ENCODE results near the gene CAB39. TPM values are rescaled to one million over a fixed set of nuclear protein-coding genes. Genes with fewer than 3 reads are reported as not detected.

Gene CAB39
- total and polyA plus RNA-seq, 2 experiments from 2014 or later, result 18.7 to 67.5 TPM

DNA sequence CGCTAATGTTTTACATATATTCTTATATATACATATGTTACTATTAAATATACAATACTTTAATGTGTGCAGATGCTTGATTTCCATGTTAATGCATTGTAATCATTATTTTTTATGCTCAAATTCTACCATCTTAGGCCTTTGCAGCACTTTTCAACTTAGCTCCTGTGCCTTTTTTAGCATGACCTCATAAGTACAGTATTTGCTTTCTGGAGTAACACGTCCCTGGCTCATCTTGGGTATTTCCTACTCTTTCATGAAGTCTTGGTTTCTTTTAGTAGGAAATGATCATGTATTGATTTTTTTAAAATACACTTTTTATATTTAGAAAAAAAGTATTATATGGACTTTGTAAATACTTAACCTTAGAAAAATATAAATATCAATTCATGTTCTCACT is 36.5 kb downstream of the CAB39 start (continued):
- TF ChIP-seq, protein P1, sequence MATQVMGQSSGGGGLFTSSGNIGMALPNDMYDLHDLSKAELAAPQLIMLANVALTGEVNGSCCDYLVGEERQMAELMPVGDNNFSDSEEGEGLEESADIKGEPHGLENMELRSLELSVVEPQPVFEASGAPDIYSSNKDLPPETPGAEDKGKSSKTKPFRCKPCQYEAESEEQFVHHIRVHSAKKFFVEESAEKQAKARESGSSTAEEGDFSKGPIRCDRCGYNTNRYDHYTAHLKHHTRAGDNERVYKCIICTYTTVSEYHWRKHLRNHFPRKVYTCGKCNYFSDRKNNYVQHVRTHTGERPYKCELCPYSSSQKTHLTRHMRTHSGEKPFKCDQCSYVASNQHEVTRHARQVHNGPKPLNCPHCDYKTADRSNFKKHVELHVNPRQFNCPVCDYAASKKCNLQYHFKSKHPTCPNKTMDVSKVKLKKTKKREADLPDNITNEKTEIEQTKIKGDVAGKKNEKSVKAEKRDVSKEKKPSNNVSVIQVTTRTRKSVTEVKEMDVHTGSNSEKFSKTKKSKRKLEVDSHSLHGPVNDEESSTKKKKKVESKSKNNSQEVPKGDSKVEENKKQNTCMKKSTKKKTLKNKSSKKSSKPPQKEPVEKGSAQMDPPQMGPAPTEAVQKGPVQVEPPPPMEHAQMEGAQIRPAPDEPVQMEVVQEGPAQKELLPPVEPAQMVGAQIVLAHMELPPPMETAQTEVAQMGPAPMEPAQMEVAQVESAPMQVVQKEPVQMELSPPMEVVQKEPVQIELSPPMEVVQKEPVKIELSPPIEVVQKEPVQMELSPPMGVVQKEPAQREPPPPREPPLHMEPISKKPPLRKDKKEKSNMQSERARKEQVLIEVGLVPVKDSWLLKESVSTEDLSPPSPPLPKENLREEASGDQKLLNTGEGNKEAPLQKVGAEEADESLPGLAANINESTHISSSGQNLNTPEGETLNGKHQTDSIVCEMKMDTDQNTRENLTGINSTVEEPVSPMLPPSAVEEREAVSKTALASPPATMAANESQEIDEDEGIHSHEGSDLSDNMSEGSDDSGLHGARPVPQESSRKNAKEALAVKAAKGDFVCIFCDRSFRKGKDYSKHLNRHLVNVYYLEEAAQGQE (IDR thresholded peaks at IDR 0.05; ENCODE audit: unreplicated experiment), result no peak
- TF ChIP-seq CREB1 (CRISPR knock-in tag; IDR thresholded peaks at IDR 0.05; ENCODE audit: low read depth) (no peak), NANOG (IDR thresholded peaks at IDR 0.05; ENCODE audit: borderline replicate concordance) (no peak), JUNB (IDR thresholded peaks at IDR 0.05; ENCODE audit: unreplicated experiment) (no peak), POLR2AphosphoS5 (IDR thresholded peaks at IDR 0.05; ENCODE audit: low read depth) (no peak), STAT1 (IDR thresholded peaks at IDR 0.05; ENCODE audit: unreplicated experiment) (no peak), EZH2 (IDR thresholded peaks at IDR 0.05; ENCODE audit: low read depth, unreplicated experiment) (no peak), ZNF114 (CRISPR knock-in tag; IDR thresholded peaks at IDR 0.05) (no peak)
- TF ChIP-seq, protein P2, sequence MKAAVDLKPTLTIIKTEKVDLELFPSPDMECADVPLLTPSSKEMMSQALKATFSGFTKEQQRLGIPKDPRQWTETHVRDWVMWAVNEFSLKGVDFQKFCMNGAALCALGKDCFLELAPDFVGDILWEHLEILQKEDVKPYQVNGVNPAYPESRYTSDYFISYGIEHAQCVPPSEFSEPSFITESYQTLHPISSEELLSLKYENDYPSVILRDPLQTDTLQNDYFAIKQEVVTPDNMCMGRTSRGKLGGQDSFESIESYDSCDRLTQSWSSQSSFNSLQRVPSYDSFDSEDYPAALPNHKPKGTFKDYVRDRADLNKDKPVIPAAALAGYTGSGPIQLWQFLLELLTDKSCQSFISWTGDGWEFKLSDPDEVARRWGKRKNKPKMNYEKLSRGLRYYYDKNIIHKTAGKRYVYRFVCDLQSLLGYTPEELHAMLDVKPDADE (IDR thresholded peaks at IDR 0.05), result no peak

DNA sequence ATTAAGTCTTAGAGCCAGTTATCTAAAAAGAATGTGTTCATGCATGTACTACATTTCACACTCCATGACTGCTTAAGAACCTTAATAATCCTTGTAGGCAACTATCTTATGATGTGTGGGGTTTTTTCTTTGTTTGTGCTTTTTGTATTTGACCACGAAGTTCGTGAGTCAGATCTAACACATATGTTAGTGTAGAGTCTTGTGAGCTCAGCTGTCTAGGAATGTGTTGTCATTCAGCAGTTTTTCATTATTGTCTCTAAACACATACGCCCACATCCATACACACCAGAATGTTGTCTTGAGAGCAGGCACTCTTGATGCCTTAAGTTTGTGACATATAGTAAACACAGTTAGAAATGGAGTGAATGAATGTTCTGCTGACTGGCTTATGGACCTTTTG is 38.4 kb downstream of the CAB39 start:
- Histone ChIP-seq H3K79me2 (replicated peaks; ENCODE audit: insufficient read depth) (peaks cover 98% of the 10 kb centered on the region), H3K4me1 (ENCODE audit: insufficient read depth) (peaks cover 17% of the 10 kb centered on the region), H3K9me2 (ENCODE audit: insufficient read depth) (no peaks in the 10 kb centered on the region), H3K27me3 (ENCODE audit: insufficient read depth) (no peaks in the 10 kb centered on the region), H3F3A (replicated peaks; ENCODE audit: low read depth) (no peaks in the 10 kb centered on the region), H3K4me2 (no peak overlapping the region), H3K4me3 (no peak overlapping the region), H3K27ac (ENCODE audit: low read depth) (no peak overlapping the region), H3K36me3 (ENCODE audit: insufficient read depth) (no peaks in the 10 kb centered on the region), H4K20me1 (replicated peaks; ENCODE audit: insufficient read depth) (peaks cover 30% of the 10 kb centered on the region), H2AFZ (no peak overlapping the region)
- no peak for DNase-seq (ENCODE audit: low spot score)
- TF ChIP-seq NANOG (IDR thresholded peaks at IDR 0.05; ENCODE audit: borderline replicate concordance) (no peak), CREB1 (CRISPR knock-in tag; IDR thresholded peaks at IDR 0.05; ENCODE audit: low read depth) (no peak), ZNF114 (CRISPR knock-in tag; IDR thresholded peaks at IDR 0.05) (no peak), EZH2phosphoT487 (IDR thresholded peaks at IDR 0.05; ENCODE audit: unreplicated experiment) (no peak), EZH2 (IDR thresholded peaks at IDR 0.05; ENCODE audit: low read depth, unreplicated experiment) (no peak)
- TF ChIP-seq, protein P3, sequence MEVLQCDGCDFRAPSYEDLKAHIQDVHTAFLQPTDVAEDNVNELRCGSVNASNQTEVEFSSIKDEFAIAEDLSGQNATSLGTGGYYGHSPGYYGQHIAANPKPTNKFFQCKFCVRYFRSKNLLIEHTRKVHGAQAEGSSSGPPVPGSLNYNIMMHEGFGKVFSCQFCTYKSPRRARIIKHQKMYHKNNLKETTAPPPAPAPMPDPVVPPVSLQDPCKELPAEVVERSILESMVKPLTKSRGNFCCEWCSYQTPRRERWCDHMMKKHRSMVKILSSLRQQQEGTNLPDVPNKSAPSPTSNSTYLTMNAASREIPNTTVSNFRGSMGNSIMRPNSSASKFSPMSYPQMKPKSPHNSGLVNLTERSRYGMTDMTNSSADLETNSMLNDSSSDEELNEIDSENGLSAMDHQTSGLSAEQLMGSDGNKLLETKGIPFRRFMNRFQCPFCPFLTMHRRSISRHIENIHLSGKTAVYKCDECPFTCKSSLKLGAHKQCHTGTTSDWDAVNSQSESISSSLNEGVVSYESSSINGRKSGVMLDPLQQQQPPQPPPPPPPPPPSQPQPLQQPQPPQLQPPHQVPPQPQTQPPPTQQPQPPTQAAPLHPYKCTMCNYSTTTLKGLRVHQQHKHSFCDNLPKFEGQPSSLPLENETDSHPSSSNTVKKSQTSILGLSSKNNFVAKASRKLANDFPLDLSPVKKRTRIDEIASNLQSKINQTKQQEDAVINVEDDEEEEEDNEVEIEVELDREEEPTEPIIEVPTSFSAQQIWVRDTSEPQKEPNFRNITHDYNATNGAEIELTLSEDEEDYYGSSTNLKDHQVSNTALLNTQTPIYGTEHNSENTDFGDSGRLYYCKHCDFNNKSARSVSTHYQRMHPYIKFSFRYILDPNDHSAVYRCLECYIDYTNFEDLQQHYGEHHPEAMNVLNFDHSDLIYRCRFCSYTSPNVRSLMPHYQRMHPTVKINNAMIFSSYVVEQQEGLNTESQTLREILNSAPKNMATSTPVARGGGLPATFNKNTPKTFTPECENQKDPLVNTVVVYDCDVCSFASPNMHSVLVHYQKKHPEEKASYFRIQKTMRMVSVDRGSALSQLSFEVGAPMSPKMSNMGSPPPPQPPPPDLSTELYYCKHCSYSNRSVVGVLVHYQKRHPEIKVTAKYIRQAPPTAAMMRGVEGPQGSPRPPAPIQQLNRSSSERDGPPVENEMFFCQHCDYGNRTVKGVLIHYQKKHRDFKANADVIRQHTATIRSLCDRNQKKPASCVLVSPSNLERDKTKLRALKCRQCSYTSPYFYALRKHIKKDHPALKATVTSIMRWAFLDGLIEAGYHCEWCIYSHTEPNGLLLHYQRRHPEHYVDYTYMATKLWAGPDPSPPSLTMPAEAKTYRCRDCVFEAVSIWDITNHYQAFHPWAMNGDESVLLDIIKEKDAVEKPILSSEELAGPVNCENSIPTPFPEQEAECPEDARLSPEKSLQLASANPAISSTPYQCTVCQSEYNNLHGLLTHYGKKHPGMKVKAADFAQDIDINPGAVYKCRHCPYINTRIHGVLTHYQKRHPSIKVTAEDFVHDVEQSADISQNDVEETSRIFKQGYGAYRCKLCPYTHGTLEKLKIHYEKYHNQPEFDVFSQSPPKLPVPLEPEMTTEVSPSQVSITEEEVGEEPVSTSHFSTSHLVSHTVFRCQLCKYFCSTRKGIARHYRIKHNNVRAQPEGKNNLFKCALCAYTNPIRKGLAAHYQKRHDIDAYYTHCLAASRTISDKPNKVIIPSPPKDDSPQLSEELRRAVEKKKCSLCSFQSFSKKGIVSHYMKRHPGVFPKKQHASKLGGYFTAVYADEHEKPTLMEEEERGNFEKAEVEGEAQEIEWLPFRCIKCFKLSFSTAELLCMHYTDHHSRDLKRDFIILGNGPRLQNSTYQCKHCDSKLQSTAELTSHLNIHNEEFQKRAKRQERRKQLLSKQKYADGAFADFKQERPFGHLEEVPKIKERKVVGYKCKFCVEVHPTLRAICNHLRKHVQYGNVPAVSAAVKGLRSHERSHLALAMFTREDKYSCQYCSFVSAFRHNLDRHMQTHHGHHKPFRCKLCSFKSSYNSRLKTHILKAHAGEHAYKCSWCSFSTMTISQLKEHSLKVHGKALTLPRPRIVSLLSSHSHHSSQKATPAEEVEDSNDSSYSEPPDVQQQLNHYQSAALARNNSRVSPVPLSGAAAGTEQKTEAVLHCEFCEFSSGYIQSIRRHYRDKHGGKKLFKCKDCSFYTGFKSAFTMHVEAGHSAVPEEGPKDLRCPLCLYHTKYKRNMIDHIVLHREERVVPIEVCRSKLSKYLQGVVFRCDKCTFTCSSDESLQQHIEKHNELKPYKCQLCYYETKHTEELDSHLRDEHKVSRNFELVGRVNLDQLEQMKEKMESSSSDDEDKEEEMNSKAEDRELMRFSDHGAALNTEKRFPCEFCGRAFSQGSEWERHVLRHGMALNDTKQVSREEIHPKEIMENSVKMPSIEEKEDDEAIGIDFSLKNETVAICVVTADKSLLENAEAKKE (CRISPR knock-in tag; IDR thresholded peaks at IDR 0.05), result no peak
- TF ChIP-seq, protein P2 (IDR thresholded peaks at IDR 0.05), result no peak
- Mint-ChIP-seq H3K4me3 (no peak overlapping the region), H3K4me1 (peaks cover 15% of the 10 kb centered on the region), H3K9me3 (no peaks in the 10 kb centered on the region), H3K27ac (no peak overlapping the region), H3K36me3 (ENCODE audit: low read depth) (peaks cover 9% of the 10 kb centered on the region), H3K27me3 (ENCODE audit: insufficient read depth, low read depth, poor library complexity) (peaks cover 3% of the 10 kb centered on the region)
- no peak for ATAC-seq
